Ishikawa (cell line): Measurements from ENCODE around the gene CPNE1.

Experiments used
- CEBPB ChIP-seq: IDR thresholded peaks from 2 replicates; pipeline ENCODE4 v1.6.1; 2012
- CREB1 ChIP-seq: IDR thresholded peaks from 2 replicates; pipeline ENCODE4 v1.6.1; 2012; ENCODE audit warnings: low read depth
- EGR1 ChIP-seq: IDR thresholded peaks from 2 replicates; pipeline ENCODE4 v1.6.1; 2012
- EP300 ChIP-seq: IDR thresholded peaks from 2 replicates; pipeline ENCODE4 v1.6.1; 2012; ENCODE audit warnings: borderline replicate concordance
- FOXM1 ChIP-seq: IDR thresholded peaks from 2 replicates; pipeline ENCODE4 v1.6.1; 2012; ENCODE audit warnings: low read depth, borderline replicate concordance
- MAX ChIP-seq: IDR thresholded peaks from 2 replicates; pipeline ENCODE4 v1.6.1; 2012
- NFIC ChIP-seq: IDR thresholded peaks from 2 replicates; pipeline ENCODE4 v1.6.1; 2012
- RAD21 ChIP-seq: IDR thresholded peaks from 2 replicates; pipeline ENCODE4 v1.6.1; 2012; ENCODE audit warnings: low read depth
- TAF1 ChIP-seq: IDR thresholded peaks from 2 replicates; pipeline ENCODE4 v1.6.1; 2012; ENCODE audit warnings: low read depth, mild to moderate bottlenecking
- TCF12 ChIP-seq: IDR thresholded peaks from 2 replicates; pipeline ENCODE4 v1.6.1; 2012; ENCODE audit warnings: low read depth
- TEAD4 ChIP-seq: IDR thresholded peaks from 2 replicates; pipeline ENCODE4 v1.6.1; 2012
- USF1 ChIP-seq: IDR thresholded peaks from 2 replicates; pipeline ENCODE4 v1.6.1; 2012
- YY1 ChIP-seq: IDR thresholded peaks from 2 replicates; pipeline ENCODE4 v1.6.1; 2012; ENCODE audit warnings: low read depth
- ZBTB7A ChIP-seq: IDR thresholded peaks from 2 replicates; pipeline ENCODE4 v1.6.1; 2012; ENCODE audit warnings: low read depth
- TF ChIP-seq, protein P1 (sequence below): IDR thresholded peaks from 2 replicates; pipeline ENCODE4 v1.6.1; 2012; ENCODE audit warnings: low read depth, mild to moderate bottlenecking

Gene CPNE1

DNA sequence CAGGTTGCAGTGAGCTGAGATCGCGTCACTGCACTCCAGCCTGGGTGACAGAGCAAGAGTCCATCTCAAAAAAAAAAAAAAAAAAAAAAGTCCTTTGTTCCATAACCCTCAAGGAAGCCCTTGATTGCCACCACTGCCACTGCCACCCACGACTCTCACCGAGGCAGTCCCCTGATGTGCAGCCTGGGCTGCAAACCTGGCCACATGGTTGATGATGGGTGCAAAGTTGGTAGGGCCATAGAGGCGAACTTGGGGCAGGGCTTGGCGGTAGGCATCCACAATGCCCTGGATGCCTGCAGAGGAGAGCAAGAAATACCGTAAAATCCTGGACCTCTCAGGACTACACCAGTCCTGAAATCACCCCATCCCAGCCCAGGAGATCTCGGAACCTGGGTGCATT is 37.6 kb downstream of the CPNE1 start:
- TF ChIP-seq TEAD4 = no peak
- TF ChIP-seq ZBTB7A = no peak
- TF ChIP-seq CEBPB = no peak
- no peak for TF ChIP-seq USF1
- TF ChIP-seq EP300 = no peak
- TF ChIP-seq FOXM1 = no peak
- no peak for TF ChIP-seq NFIC

DNA sequence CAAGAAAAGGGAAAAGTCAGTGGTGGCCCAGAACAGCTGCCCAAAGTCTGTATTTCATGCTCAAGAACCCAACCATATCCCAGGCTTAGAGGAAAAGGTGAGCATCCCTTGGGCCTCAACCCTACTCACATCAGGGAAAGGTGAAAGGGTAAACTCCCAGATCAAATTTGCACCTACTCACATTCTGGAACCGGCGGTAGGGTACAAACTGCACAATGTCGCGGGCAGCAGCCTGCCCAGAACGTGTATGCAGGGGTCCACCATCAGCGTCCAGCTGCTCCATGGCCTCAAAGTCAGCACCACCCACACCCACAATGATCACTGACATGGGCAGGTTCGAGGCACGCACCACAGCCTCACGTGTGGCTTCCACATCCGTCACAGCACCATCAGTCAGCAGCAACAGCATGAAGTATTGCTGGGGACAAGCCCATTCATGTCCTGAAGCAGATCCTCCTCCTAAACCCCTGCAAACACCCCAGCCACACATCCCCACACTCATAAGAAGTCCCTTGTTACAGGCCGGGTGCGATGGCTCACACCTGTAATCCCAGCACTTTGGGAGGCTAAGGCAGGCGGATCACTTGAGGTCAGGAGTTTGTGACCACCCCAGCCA is 38.2 kb downstream of the CPNE1 start:
- TF ChIP-seq EP300 (no peak), EGR1 (no peak), TCF12 (no peak), ZBTB7A (no peak), CREB1 (no peak), RAD21 (no peak)

DNA sequence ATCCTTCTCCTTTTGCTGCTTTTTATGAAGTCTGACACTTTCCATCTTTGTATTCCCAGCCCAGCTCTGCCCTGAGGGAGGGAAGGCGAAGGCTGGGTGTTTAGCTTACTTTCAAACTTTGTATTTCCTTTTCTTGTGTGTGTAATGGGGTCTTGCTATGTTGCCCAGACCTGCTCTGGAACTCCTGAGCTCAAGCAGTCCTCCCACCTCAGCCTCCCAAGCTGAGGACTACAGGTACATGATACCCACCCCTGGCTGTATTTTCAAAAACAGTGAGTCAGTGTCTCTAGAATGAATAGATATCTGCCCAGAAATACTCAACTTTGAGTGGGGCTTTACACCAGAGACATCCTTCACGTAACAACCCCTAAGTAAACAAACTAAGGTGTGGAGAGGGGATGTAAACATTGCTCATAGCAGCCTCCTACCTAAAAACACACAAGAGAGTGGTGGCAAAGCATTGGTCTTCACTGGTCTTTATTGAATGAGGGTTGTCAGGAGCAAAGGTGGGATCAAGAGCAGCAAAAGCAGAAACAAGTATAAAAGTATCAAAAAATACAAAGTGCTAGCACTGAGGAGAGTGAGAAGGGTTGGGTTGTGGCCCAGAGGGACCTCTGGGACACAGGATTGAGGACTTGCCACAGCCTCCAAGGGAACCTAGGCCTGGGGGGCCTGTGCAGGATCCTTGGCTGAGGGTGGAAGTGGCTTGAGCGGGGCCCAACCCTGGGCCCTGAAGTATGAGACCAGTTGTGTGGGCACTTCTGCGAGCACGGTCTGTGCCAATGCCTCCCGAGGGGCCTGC is 38.9 kb downstream of the CPNE1 start:
- TF ChIP-seq FOXM1 (no peak), EP300 (no peak), TAF1 (no peak), ZBTB7A (no peak), RAD21 (no peak), NFIC (no peak), TCF12 (no peak), EGR1 (no peak), YY1 (no peak), CREB1 (no peak), USF1 (no peak), MAX (no peak), TEAD4 (no peak), CEBPB (no peak)
- TF ChIP-seq, protein P1, sequence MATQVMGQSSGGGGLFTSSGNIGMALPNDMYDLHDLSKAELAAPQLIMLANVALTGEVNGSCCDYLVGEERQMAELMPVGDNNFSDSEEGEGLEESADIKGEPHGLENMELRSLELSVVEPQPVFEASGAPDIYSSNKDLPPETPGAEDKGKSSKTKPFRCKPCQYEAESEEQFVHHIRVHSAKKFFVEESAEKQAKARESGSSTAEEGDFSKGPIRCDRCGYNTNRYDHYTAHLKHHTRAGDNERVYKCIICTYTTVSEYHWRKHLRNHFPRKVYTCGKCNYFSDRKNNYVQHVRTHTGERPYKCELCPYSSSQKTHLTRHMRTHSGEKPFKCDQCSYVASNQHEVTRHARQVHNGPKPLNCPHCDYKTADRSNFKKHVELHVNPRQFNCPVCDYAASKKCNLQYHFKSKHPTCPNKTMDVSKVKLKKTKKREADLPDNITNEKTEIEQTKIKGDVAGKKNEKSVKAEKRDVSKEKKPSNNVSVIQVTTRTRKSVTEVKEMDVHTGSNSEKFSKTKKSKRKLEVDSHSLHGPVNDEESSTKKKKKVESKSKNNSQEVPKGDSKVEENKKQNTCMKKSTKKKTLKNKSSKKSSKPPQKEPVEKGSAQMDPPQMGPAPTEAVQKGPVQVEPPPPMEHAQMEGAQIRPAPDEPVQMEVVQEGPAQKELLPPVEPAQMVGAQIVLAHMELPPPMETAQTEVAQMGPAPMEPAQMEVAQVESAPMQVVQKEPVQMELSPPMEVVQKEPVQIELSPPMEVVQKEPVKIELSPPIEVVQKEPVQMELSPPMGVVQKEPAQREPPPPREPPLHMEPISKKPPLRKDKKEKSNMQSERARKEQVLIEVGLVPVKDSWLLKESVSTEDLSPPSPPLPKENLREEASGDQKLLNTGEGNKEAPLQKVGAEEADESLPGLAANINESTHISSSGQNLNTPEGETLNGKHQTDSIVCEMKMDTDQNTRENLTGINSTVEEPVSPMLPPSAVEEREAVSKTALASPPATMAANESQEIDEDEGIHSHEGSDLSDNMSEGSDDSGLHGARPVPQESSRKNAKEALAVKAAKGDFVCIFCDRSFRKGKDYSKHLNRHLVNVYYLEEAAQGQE = no peak

GRCh38 chr20:35621560-35621946 is 43.1 kb downstream of the CPNE1 start:
- TF ChIP-seq RAD21 (no peak), TAF1 (no peak), MAX (no peak), USF1 (no peak), FOXM1 (no peak), EGR1 (no peak), CREB1 (no peak), CEBPB (no peak), YY1 (no peak), ZBTB7A (no peak), TCF12 (no peak), NFIC (no peak), EP300 (no peak), TEAD4 (no peak)
- TF ChIP-seq, protein P1 = no peak

GRCh38 chr20:35620818-35621559 is 43.7 kb downstream of the CPNE1 start:
- TF ChIP-seq TEAD4 (no peak), YY1 (no peak), EP300 (no peak), TAF1 (no peak), TCF12 (no peak), EGR1 (no peak), MAX (no peak)
- TF ChIP-seq, protein P1 = no peak
